Endodermal cell (in vitro differentiated cells): ENCODE results near the gene TRPV4. TPM values are rescaled to one million over a fixed set of nuclear protein-coding genes. Genes with fewer than 3 reads are reported as not detected.

Experiments used
- DNase-seq: peaks from one replicate; pipeline ENCODE4 v3.0.0-alpha.2; 2017
- H3K27ac ChIP-seq: 2 replicates; pipeline ENCODE4 v1.5.1; 2013; ENCODE audit warnings: mild to moderate bottlenecking, low read depth, low read length, moderate library complexity
- H3K27me3 ChIP-seq: 2 replicates; pipeline ENCODE4 v1.6.1; 2013; ENCODE audit warnings: mild to moderate bottlenecking, low read length, moderate library complexity; ENCODE audit not compliant: insufficient read depth, control insufficient read depth, poor library complexity, severe bottlenecking
- H3K36me3 ChIP-seq: 2 replicates; pipeline ENCODE4 v1.7.0; 2013; ENCODE audit warnings: mild to moderate bottlenecking, low read length, moderate library complexity; ENCODE audit not compliant: control insufficient read depth, insufficient read depth
- H3K4me1 ChIP-seq: one replicate; pipeline ENCODE4 v1.7.0; 2013; ENCODE audit warnings: low read length; ENCODE audit not compliant: control insufficient read depth, insufficient read depth
- H3K4me3 ChIP-seq: 2 replicates; pipeline ENCODE4 v1.5.1; 2013; ENCODE audit warnings: mild to moderate bottlenecking, low read length, moderate library complexity
- H3K9ac ChIP-seq: 2 replicates; pipeline ENCODE4 v1.6.1; 2013; ENCODE audit warnings: mild to moderate bottlenecking, low read length, moderate library complexity; ENCODE audit not compliant: poor library complexity, severe bottlenecking; ENCODE audit errors: extremely low read depth
- H3K9me3 ChIP-seq: 2 replicates; pipeline ENCODE4 v1.6.1; 2013; ENCODE audit warnings: mild to moderate bottlenecking, low read length, moderate library complexity; ENCODE audit not compliant: control insufficient read depth
- H3K27ac Mint-ChIP-seq: 2 replicates; pipeline ENCODE4 v1.8.0; 2020; ENCODE audit warnings: mixed read lengths
- H3K27me3 Mint-ChIP-seq: 2 replicates; pipeline ENCODE4 v1.8.0; 2021; ENCODE audit warnings: mild to moderate bottlenecking, mixed read lengths; ENCODE audit not compliant: insufficient read depth
- H3K36me3 Mint-ChIP-seq: 2 replicates; pipeline ENCODE4 v1.8.0; 2020; ENCODE audit warnings: low read depth, mixed read lengths
- H3K4me1 Mint-ChIP-seq: 2 replicates; pipeline ENCODE4 v1.8.0; 2020; ENCODE audit warnings: mixed read lengths
- H3K4me3 Mint-ChIP-seq: 2 replicates; pipeline ENCODE4 v1.8.0; 2020; ENCODE audit warnings: mild to moderate bottlenecking, moderate library complexity, mixed read lengths
- H3K9me3 Mint-ChIP-seq: 2 replicates; pipeline ENCODE4 v1.8.0; 2020; ENCODE audit warnings: mild to moderate bottlenecking, mixed read lengths
- WGBS, 2 experiments: methylation state at CpG; one replicate each; pipeline versions ENCODE4 v1.1.5 to v1.1.7; 2013; ENCODE audit warnings: missing lambda C conversion rate in 2 of 2, mixed read lengths in 1 of 2; ENCODE audit not compliant: insufficient coverage in 1 of 2, insufficient read length in 1 of 2; 5-methylcytosine and 5-hydroxymethylcytosine counted together
- total RNA-seq, 2 donors: library from RNA; stranded (reverse); fragmentation: NEBNext Ultra II Directional in 1 of 2; extraction: Animal tissue kit (Norgen Biotek cat#: 25700) in 1 of 2; gene quantifications; 2 replicates in 1 of 2; 3 replicates in 1 of 2; pipeline ENCODE4 v1.2.1, GENCODE V29; 2021
- TF ChIP-seq, protein P1 (sequence below): fragments of 200-600 bp; sonication (generic); conservative IDR thresholded peaks from 2 replicates; pipeline ENCODE4 v1.5.0; 2021; ENCODE audit warnings: antibody characterized with exemption, mild to moderate bottlenecking

Gene TRPV4
- total RNA-seq, 2 donors from 2014 or later = 14.0 to 14.2 TPM

DNA sequence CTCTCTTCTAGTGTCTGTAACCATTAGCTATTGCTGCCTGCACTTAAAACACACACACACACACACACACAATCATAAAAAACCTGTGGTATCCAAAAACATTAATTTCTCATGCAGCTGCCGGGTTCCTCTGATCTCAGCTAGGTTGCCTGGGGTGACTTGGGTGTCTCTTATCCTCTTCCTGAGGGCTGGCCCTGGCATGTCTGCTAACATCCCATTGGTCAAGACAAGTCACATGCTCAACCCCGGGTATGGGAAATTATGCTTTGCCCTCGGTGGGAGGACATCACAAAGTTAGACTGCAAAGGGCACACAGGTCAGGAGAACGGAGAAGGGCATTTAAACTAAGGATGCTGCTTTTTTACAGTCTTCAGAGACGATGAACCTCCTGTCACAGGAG is 55.7 kb downstream of the TRPV4 start:
- no peak overlapping the region for H3K27ac ChIP-seq
- no peaks in the 10 kb centered on the region for H3K27me3 ChIP-seq
- H3K36me3 Mint-ChIP-seq = peaks cover 8% of the 10 kb centered on the region
- TF ChIP-seq, protein P1, sequence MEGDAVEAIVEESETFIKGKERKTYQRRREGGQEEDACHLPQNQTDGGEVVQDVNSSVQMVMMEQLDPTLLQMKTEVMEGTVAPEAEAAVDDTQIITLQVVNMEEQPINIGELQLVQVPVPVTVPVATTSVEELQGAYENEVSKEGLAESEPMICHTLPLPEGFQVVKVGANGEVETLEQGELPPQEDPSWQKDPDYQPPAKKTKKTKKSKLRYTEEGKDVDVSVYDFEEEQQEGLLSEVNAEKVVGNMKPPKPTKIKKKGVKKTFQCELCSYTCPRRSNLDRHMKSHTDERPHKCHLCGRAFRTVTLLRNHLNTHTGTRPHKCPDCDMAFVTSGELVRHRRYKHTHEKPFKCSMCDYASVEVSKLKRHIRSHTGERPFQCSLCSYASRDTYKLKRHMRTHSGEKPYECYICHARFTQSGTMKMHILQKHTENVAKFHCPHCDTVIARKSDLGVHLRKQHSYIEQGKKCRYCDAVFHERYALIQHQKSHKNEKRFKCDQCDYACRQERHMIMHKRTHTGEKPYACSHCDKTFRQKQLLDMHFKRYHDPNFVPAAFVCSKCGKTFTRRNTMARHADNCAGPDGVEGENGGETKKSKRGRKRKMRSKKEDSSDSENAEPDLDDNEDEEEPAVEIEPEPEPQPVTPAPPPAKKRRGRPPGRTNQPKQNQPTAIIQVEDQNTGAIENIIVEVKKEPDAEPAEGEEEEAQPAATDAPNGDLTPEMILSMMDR = no peak
- peak; percentile 79 for DNase-seq
- peaks cover 9% of the 10 kb centered on the region for H3K4me1 Mint-ChIP-seq
- no peaks in the 10 kb centered on the region for H3K9me3 ChIP-seq
- no peak overlapping the region for H3K4me3 Mint-ChIP-seq
- H3K27ac Mint-ChIP-seq = no peak overlapping the region
- H3K9me3 Mint-ChIP-seq = peaks cover 10% of the 10 kb centered on the region
- no peaks in the 10 kb centered on the region for H3K27me3 Mint-ChIP-seq
- 69 to 72% methylated on average over 5 of the region's 5 CpGs for WGBS, 2 experiments
- H3K4me1 ChIP-seq = no peaks in the 10 kb centered on the region
- no peak overlapping the region for H3K9ac ChIP-seq
- H3K36me3 ChIP-seq = no peaks in the 10 kb centered on the region
- no peak overlapping the region for H3K4me3 ChIP-seq

- no peaks in the 10 kb centered on the region for H3K9me3 ChIP-seq
- no peak overlapping the region for H3K4me3 ChIP-seq
- WGBS, 2 experiments = 92 to 100% methylated on average over 2 to 8 of the region's 9 CpGs
- no peaks in the 10 kb centered on the region for H3K27me3 Mint-ChIP-seq
- H3K36me3 ChIP-seq = no peaks in the 10 kb centered on the region
- no peaks in the 10 kb centered on the region for H3K4me1 ChIP-seq
- H3K36me3 Mint-ChIP-seq = no peaks in the 10 kb centered on the region
- H3K9ac ChIP-seq = no peak overlapping the region
- H3K4me1 Mint-ChIP-seq = peaks cover 9% of the 10 kb centered on the region
- no peak overlapping the region for H3K27ac Mint-ChIP-seq
- H3K9me3 Mint-ChIP-seq = peaks cover 6% of the 10 kb centered on the region
- no peaks in the 10 kb centered on the region for H3K27me3 ChIP-seq
- TF ChIP-seq, protein P1 = no peak
- no peak overlapping the region for H3K27ac ChIP-seq
- no peak for DNase-seq
- no peak overlapping the region for H3K4me3 Mint-ChIP-seq
These were observed 56.6 kb downstream of the TRPV4 start for GRCh38 chr12:109776624-109777023.

DNA sequence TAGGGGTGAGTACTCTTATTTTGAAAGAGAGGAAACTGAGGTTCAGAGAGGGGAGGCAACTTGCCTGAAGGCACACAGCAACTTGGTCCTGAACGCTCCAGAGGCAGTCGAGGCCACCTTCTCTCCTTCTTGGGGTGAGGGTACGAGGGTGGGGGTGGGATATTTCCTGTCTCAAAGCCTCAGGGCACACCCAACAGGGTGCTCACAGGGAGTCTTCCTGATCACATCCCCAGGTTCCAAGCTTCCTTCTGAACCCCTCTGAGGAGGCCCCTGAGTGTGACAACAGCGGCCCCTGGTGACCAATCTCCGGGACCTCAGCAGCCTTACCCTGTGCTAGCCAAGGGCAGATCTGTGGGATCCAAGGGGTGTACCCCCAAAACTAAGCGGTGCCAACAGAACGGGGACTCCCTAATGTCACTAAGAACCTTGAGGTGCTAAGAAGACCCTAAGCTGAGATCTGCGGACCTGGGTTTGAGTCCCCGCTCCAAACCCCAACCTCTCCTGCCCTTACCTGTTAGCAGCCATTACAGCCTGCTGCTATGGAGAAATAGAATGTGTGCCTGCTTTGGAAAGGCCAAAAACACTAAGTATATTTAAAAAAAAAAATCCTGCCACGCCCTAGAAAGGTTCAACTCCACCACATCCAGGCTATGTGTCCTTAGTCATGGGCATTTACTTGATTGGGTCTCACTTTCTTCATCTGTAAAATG is 57.9 kb downstream of the TRPV4 start:
- H3K4me3 ChIP-seq = no peak overlapping the region
- no peaks in the 10 kb centered on the region for H3K27me3 Mint-ChIP-seq
- H3K9ac ChIP-seq = no peak overlapping the region
- H3K4me1 Mint-ChIP-seq = peaks cover 9% of the 10 kb centered on the region
- H3K4me3 Mint-ChIP-seq = no peak overlapping the region
- H3K36me3 Mint-ChIP-seq = peaks cover 8% of the 10 kb centered on the region
- H3K27me3 ChIP-seq = no peaks in the 10 kb centered on the region
- peak; percentile 95 for DNase-seq
- 27% methylated on average over 9 of the region's 10 CpGs; no CpG with 5 or more reads in 1 of the 2 experiments for WGBS, 2 experiments
- no peaks in the 10 kb centered on the region for H3K4me1 ChIP-seq
- TF ChIP-seq, protein P1 = peak; percentile 94
- H3K9me3 Mint-ChIP-seq = peaks cover 4% of the 10 kb centered on the region
- no peak overlapping the region for H3K27ac ChIP-seq
- no peaks in the 10 kb centered on the region for H3K9me3 ChIP-seq
- H3K36me3 ChIP-seq = no peaks in the 10 kb centered on the region
- H3K27ac Mint-ChIP-seq = no peak overlapping the region
